ENCODE measurements around the gene MOSMO.

Gene MOSMO

GRCh38 chr16:22132801-22133200, 124.9 kb downstream of the MOSMO start:
- H3K36me3 ChIP-seq (ENCODE audit: low read depth): no peaks in the 10 kb centered on the region
- TF ChIP-seq CTCF (IDR thresholded peaks at IDR 0.05; ENCODE audit: poor library complexity, severe bottlenecking): no peak
- no peak for DNase-seq (ENCODE audit: low spot score)
- ATAC-seq (ENCODE audit: low read depth): no peak
- no peaks in the 10 kb centered on the region for H3K27me3 ChIP-seq (ENCODE audit: insufficient read depth, poor library complexity, severe bottlenecking)
- H3K4me3 ChIP-seq (ENCODE audit: severe bottlenecking): no peak overlapping the region
- H3K9me3 ChIP-seq (ENCODE audit: severe bottlenecking): no peaks in the 10 kb centered on the region
- no peaks in the 10 kb centered on the region for H3K4me1 ChIP-seq (ENCODE audit: insufficient read depth, poor library complexity, severe bottlenecking)
- H3K27ac ChIP-seq (ENCODE audit: poor library complexity, severe bottlenecking): no peak overlapping the region

Measured in RWPE2 (cell line).